MM.1S (cell line): ENCODE results near the gene CASP9.
"Not testable (repeated sequence)": the region's sequence is repeated elsewhere in the genome, so short reads cannot be mapped to it uniquely, and the experiment has no call there.

ENCODE experiments used
- CTCF ChIP-seq: fragments of 300-600 bp; sonication (generic); IDR thresholded peaks from 2 replicates; pipeline ENCODE4 v1.5.1; 2016; ENCODE audit warnings: antibody characterized with exemption, low read length, mixed read lengths
- EZH2 ChIP-seq: fragments of 300-600 bp; sonication (generic); optimal IDR thresholded peaks from 2 replicates; pipeline ENCODE3; 2017; ENCODE audit warnings: low read depth, mild to moderate bottlenecking, antibody characterized with exemption, low read length, mixed read lengths
- EZH2phosphoT487 ChIP-seq: fragments of 300-600 bp; sonication (generic); IDR thresholded peaks from 2 replicates; pipeline ENCODE4 v1.6.1; 2018; ENCODE audit warnings: antibody characterized with exemption, low read length

- not testable (repeated sequence) for TF ChIP-seq EZH2phosphoT487, CTCF, EZH2
Measured at GRCh38 chr1:15521206-15521906, 2.7 kb downstream of the CASP9 start.
